CD4-positive, alpha-beta T cell (primary cell): ENCODE results near the gene FOXO1. TPM values are rescaled to one million over a fixed set of nuclear protein-coding genes. Genes with fewer than 3 reads are reported as not detected.

Experiments
- ATAC-seq: fragments of 200-7000 bp; cut with Tn5 transposase; one replicate; pipeline ENCODE4 v1.10.0; 2022; ENCODE audit warnings: mild to moderate bottlenecking; ENCODE audit not compliant: poor library complexity
- CTCF ChIA-PET: fragments of 350-600 bp; sonication (Branson Sonifier 250); formaldehyde crosslinking; loops from one replicate; lab custom pipeline; 2021; ENCODE audit warnings: antibody characterized with exemption, inconsistent platforms; lab: Charles Lee
- POLR2A ChIA-PET: fragments of 350-600 bp; sonication (Branson Sonifier 250); formaldehyde crosslinking; loops from one replicate; lab custom pipeline; 2021; ENCODE audit warnings: antibody characterized with exemption, inconsistent platforms; lab: Charles Lee
- DNase-seq, 14 experiments: peaks; one replicate each; pipeline ENCODE4 v3.0.0-alpha.2; 2013 to 2020; ENCODE audit warnings: mixed read lengths in 2 of 14
- H3K27ac ChIP-seq, 2 donors: one replicate each; pipeline versions ENCODE4 v1.5.1 to v1.7.0; 2013; ENCODE audit warnings: low read length in 2 of 2, low read depth in 1 of 2, mild to moderate bottlenecking in 1 of 2
- H3K27me3 ChIP-seq, 2 experiments: 1 replicate in 1 of 2; 2 replicates in 1 of 2; pipeline versions ENCODE4 v1.6.1 to v1.7.0; 2013; ENCODE audit warnings: low read length in 2 of 2, control low read depth in 1 of 2, mild to moderate bottlenecking in 1 of 2, moderate library complexity in 1 of 2; ENCODE audit not compliant: insufficient read depth in 2 of 2, control insufficient read depth in 1 of 2
- H3K36me3 ChIP-seq: one replicate; pipeline ENCODE4 v1.6.1; 2013; ENCODE audit warnings: low read length, control low read depth; ENCODE audit not compliant: insufficient read depth
- H3K4me1 ChIP-seq: one replicate; pipeline ENCODE4 v1.6.1; 2013; ENCODE audit warnings: low read length, control low read depth; ENCODE audit not compliant: insufficient read depth
- H3K4me3 ChIP-seq: one replicate; pipeline ENCODE4 v1.5.1; 2013; ENCODE audit warnings: mild to moderate bottlenecking, low read length, moderate library complexity
- H3K9me3 ChIP-seq, 2 experiments: 1 replicate in 1 of 2; 2 replicates in 1 of 2; pipeline versions ENCODE4 v1.6.1 to v1.7.0; 2013; ENCODE audit warnings: low read length in 2 of 2, mild to moderate bottlenecking in 2 of 2, control low read depth in 1 of 2, moderate library complexity in 1 of 2; ENCODE audit not compliant: control insufficient read depth in 1 of 2, insufficient read depth in 1 of 2
- H3K27ac Mint-ChIP-seq: one replicate; pipeline ENCODE4 v1.8.0; 2020; ENCODE audit warnings: mixed read lengths
- H3K27me3 Mint-ChIP-seq: one replicate; pipeline ENCODE4 v1.8.0; 2021; ENCODE audit warnings: mixed read lengths
- H3K36me3 Mint-ChIP-seq: one replicate; pipeline ENCODE4 v1.8.0; 2021; ENCODE audit warnings: low read depth, mixed read lengths
- H3K4me1 Mint-ChIP-seq: one replicate; pipeline ENCODE4 v1.8.0; 2021; ENCODE audit warnings: low read depth, mixed read lengths
- H3K4me3 Mint-ChIP-seq: one replicate; pipeline ENCODE4 v1.8.0; 2020; ENCODE audit warnings: mild to moderate bottlenecking, mixed read lengths
- H3K9me3 Mint-ChIP-seq: one replicate; pipeline ENCODE4 v1.8.0; 2020; ENCODE audit warnings: mixed read lengths
- intact Hi-C, 2 experiments: fragments of 100-400 bp; cut with DNase I in 1 of 2; cut with micrococcal nuclease in 1 of 2; formaldehyde crosslinking; loops; one replicate each; pipeline versions ENCODE4 v1.15.1 to v1.9.0; 2023 to 2025; cut with DNase I, micrococcal nuclease
- total RNA-seq, 174 experiments: library from RNA in 2 of 174; stranded (reverse) in 2 of 174; gene quantifications; one replicate each; pipeline ENCODE4 v1.2.3 and lab custom pipeline; 2021 to 2026
- TF ChIP-seq, protein P1 (sequence below): fragments of 200-600 bp; IDR thresholded peaks from one replicate; pipeline ENCODE4 v1.8.0; 2022; ENCODE audit warnings: antibody characterized with exemption, mild to moderate bottlenecking

The FOXO1 gene
- total RNA-seq, 2 experiments from 2014 or later, result 93.1 to 101 TPM

DNA sequence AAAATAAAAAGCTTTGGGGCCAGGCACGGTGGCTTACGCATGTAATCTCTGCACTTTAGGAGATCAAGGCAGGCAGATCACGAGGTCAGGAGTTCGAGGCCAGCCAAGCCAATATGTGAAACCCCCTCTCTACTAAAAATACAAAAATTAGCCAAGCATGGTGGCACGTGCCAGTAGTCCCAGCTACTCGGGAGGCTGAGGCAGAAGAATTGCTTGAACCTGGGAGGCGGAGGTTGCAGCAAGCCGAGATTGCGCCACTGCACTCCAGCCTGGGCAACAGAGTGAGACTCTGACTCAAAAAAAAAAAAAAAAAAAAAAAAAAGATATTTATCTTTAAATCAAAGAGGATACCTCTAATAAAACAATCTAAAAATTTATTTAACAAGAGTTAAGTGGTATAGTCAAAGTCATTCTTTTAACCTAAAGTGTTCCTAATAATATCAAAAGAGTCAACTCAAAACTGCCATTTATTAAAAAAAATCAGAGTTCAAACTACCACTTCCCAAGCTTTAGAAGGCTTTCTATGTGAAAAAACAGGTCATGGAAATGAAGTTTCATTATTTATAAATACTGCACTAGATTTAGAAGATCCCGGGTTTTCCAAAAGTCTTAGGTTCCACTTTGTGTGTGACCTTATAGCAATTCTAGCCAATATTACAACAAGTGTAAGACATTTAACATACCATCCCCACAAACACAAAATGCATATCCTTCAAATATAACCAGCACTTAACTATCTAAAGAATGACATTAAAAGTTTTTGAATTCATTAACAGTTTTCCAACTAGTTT lies 4.4 kb downstream of the FOXO1 start:
- Mint-ChIP-seq H3K27ac (peak overlapping the region; percentile 91), H3K4me3 (peak overlapping the region; percentile 97), H3K4me1 (peaks cover 56% of the 10 kb centered on the region), H3K27me3 (no peaks in the 10 kb centered on the region), H3K9me3 (no peaks in the 10 kb centered on the region), H3K36me3 (peaks cover 74% of the 10 kb centered on the region)
- POLR2A ChIA-PET, result interaction anchor here (0.6 kb wide), 2 partner anchors 25 to 368 kb away, joined by 3 read pairs; no protein-coding TSS in a partner anchor
- intact Hi-C loops, result loop anchor here (2.0 to 10.0 kb wide), 7 partner anchors 13 to 447 kb away; no protein-coding TSS in a partner anchor
- H3K36me3 ChIP-seq, result no peaks in the 10 kb centered on the region
- no peak for DNase-seq
- no peaks in the 10 kb centered on the region for H3K27me3 ChIP-seq
- CTCF ChIA-PET, result interaction anchor here (1.3 kb wide), 1 partner anchor 179 kb away, joined by 4 read pairs; no protein-coding TSS in a partner anchor
- H3K27ac ChIP-seq, result peak overlapping the region in 1 of 2 donors; percentile 5
- H3K4me3 ChIP-seq, result peak overlapping the region; percentile 98
- peaks cover 38% of the 10 kb centered on the region for H3K4me1 ChIP-seq
- no peak for ATAC-seq
- TF ChIP-seq, protein P1, sequence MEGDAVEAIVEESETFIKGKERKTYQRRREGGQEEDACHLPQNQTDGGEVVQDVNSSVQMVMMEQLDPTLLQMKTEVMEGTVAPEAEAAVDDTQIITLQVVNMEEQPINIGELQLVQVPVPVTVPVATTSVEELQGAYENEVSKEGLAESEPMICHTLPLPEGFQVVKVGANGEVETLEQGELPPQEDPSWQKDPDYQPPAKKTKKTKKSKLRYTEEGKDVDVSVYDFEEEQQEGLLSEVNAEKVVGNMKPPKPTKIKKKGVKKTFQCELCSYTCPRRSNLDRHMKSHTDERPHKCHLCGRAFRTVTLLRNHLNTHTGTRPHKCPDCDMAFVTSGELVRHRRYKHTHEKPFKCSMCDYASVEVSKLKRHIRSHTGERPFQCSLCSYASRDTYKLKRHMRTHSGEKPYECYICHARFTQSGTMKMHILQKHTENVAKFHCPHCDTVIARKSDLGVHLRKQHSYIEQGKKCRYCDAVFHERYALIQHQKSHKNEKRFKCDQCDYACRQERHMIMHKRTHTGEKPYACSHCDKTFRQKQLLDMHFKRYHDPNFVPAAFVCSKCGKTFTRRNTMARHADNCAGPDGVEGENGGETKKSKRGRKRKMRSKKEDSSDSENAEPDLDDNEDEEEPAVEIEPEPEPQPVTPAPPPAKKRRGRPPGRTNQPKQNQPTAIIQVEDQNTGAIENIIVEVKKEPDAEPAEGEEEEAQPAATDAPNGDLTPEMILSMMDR, result no peak
- H3K9me3 ChIP-seq, result no peaks in the 10 kb centered on the region

DNA sequence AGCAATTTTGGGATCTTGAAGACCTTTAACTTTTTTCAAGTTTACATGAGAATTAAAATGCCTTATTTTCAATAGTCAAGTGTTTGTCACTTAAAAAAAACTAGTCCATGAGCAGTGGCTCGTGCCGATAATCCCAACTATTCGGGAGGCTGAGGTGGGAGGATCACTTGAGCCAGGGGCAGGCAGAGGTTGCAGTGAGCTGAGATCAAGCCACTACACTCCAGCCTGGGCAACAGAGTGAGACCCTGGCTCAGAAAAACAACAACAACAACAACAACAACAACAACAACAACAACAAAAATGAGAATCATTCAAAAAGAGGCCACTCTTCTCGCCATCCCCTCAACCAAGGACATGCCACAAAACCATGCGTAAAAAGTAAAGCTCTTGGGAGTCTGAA lies 5.7 kb downstream of the FOXO1 start:
- POLR2A ChIA-PET, result interaction anchor here (0.6 to 1.0 kb wide), 4 partner anchors 12 to 537 kb away, joined by 3 to 4 read pairs (median 3); no protein-coding TSS in a partner anchor
- peaks cover 69% of the 10 kb centered on the region for H3K4me1 Mint-ChIP-seq

DNA sequence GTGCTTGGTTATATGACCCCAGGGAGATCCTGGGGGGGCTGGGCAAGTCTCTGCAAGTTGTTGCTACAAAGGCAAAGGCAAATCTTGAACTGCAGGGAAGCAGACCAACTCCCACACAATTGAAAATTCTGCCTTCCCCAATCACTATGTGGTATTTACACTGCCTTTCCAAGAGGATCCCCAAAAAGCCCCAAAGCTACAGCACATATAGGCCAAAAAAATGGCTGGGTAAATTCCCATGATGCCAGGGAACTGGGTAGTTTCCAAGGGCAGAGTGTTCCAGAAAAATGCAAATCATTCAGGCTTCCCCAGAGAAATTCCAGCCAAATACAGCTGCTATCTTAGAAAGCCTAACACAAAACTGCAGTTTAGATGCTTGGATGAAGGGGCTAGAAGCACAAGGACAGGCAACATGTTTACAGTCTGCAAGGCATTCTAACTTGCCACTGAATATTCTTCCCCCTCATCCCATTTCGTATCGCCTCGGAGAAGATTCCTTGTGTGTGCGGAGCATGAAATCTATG lies 6.2 kb downstream of the FOXO1 start:
- Histone ChIP-seq H3K27ac (no peak overlapping the region), H3K4me3 (no peak overlapping the region), H3K9me3 (no peaks in the 10 kb centered on the region), H3K36me3 (no peaks in the 10 kb centered on the region), H3K27me3 (no peaks in the 10 kb centered on the region), H3K4me1 (peaks cover 50% of the 10 kb centered on the region)
- POLR2A ChIA-PET, result interaction anchor here (1.0 kb wide), 1 partner anchor 41 kb away, joined by 3 read pairs; no protein-coding TSS in a partner anchor
- DNase-seq (no peak), ATAC-seq (no peak)
- Mint-ChIP-seq H3K9me3 (no peaks in the 10 kb centered on the region), H3K36me3 (peaks cover 66% of the 10 kb centered on the region), H3K4me1 (peaks cover 74% of the 10 kb centered on the region), H3K4me3 (peak overlapping the region; percentile 68), H3K27me3 (no peaks in the 10 kb centered on the region), H3K27ac (peak overlapping the region; percentile 73)
- TF ChIP-seq, protein P1, result no peak
- CTCF ChIA-PET, result no interaction called here
- intact Hi-C loops, result loop anchor here (5.0 to 10.0 kb wide), 5 partner anchors 33 to 445 kb away; no protein-coding TSS in a partner anchor

More for the DNA sequence above, 5.7 kb downstream of the FOXO1 start:
- Histone ChIP-seq H3K36me3 (no peaks in the 10 kb centered on the region), H3K4me3 (no peak overlapping the region), H3K9me3 (no peaks in the 10 kb centered on the region), H3K27me3 (no peaks in the 10 kb centered on the region), H3K4me1 (peaks cover 45% of the 10 kb centered on the region), H3K27ac (no peak overlapping the region)
- intact Hi-C loops, result loop anchor here (5.0 to 10.0 kb wide), 5 partner anchors 33 to 446 kb away; no protein-coding TSS in a partner anchor
- peak overlapping the region; percentile 68 for H3K4me3 Mint-ChIP-seq
- no peaks in the 10 kb centered on the region for H3K27me3 Mint-ChIP-seq
- DNase-seq (no peak), ATAC-seq (no peak)
- peak overlapping the region; percentile 73 for H3K27ac Mint-ChIP-seq
- no peaks in the 10 kb centered on the region for H3K9me3 Mint-ChIP-seq
- CTCF ChIA-PET, result no interaction called here
- TF ChIP-seq, protein P1, result no peak
- H3K36me3 Mint-ChIP-seq, result peaks cover 69% of the 10 kb centered on the region
